ENCODE measurements around the gene CUEDC1.

CUEDC1 gene

DNA sequence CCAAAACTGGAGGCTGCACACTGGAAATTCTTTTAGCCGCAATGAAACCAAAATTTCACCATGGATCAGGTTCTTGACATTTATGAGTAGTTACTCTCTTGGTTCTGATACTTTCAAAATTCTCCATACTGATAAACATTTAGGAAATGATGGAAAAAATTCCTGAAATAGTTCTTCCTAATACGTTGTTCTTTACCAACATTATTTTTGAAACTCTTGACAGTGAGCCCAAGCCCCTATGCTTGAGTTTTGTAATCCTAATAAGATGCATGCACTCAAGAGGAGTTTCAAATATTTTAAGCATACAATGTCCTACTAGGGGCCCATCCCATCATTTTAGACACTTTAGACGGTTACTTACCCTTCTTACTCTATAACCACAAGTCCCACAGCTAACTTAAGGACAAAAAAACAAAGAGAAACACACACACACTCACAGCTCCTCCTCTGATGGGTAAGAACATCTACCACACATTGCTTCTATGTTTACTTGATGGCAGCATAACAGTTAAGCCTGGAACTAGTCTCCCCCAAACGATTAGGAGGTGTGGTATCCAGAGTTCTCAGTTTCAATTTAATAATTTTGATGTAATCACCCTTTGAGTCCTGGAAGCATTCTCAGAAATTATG is 29.2 kb upstream of the CUEDC1 start:
- H3K4me3 ChIP-seq (ENCODE audit: control insufficient read depth, low read depth, low read length): no peak overlapping the region
- no peak for TF ChIP-seq CTCF (conservative IDR thresholded peaks at IDR 0.05; ENCODE audit: control insufficient read depth, insufficient read depth, low read depth, low read length)
- no peak for DNase-seq (ENCODE audit: low read depth)

DNA sequence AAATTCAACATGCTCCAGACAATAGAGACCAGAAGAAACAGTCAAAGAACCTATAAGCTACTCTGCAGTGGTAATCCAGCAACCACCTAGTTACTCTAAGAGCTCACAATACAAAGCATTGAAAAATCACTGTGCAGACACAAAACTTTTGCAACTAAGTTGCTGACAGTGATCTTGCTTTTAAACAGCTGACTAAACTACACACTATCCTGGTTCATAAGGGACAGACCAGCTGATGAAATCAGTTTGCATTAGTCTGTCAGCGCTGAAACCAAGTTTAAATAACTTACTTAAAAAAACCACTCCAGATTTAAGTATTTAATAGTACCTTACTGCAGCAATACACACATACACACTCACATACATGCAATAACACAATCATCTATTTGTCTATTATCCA is 28.2 kb upstream of the CUEDC1 start:
- no peak for TF ChIP-seq CTCF (conservative IDR thresholded peaks at IDR 0.05; ENCODE audit: control insufficient read depth, insufficient read depth, low read depth, low read length)
- no peak overlapping the region for H3K4me3 ChIP-seq (ENCODE audit: control insufficient read depth, low read depth, low read length)
- no peak for DNase-seq (ENCODE audit: low read depth)

DNA sequence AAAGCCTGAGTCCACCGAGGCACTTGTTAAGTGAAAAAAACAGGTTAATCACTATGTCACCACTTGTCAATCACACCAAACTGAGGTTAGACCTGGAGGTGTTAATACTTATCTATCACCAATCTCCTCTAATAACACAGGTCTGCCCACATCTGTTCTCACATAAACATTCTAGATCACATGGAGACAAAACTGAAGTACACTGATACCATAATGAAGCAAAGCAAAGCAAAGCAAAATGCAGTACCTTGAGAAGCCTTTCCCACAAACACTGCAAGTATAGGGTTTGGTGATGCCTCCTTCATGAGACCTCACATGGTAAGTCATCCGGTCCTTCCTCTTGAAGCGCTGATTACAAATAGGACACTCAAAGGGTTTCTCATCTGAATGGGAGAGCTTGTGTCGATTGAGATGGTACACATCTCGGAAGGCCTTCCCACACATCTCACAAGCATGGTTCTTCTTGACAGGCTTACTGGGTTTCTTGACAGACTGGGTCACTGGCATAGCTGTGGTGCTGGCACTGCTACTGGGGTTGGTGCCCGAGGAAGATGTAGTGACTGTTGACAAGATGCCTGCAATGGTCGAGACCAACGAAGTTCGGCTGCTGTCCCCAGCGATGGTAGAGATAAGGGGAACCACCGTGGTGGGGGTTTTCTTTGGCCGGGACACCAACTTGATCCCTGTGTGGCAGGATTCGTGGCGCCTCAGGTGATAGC is 27.4 kb upstream of the CUEDC1 start:
- DNase-seq (ENCODE audit: low read depth): no peak
- no peak overlapping the region for H3K4me3 ChIP-seq (ENCODE audit: control insufficient read depth, low read depth, low read length)
- no peak for TF ChIP-seq CTCF (conservative IDR thresholded peaks at IDR 0.05; ENCODE audit: control insufficient read depth, insufficient read depth, low read depth, low read length)

GRCh38 chr17:57980522-57980921 is 25.3 kb upstream of the CUEDC1 start:
- no peak overlapping the region for H3K4me3 ChIP-seq (ENCODE audit: control insufficient read depth, low read depth, low read length)
- no peak for TF ChIP-seq CTCF (conservative IDR thresholded peaks at IDR 0.05; ENCODE audit: control insufficient read depth, insufficient read depth, low read depth, low read length)
- no peak for DNase-seq (ENCODE audit: low read depth)

- DNase-seq (ENCODE audit: low read depth): no peak
- TF ChIP-seq CTCF (conservative IDR thresholded peaks at IDR 0.05; ENCODE audit: control insufficient read depth, insufficient read depth, low read depth, low read length): no peak
- no peak overlapping the region for H3K4me3 ChIP-seq (ENCODE audit: control insufficient read depth, low read depth, low read length)
Observed at GRCh38 chr17:57979076-57979475, 23.9 kb upstream of the CUEDC1 start.

GRCh38 chr17:57976594-57976993 is 21.4 kb upstream of the CUEDC1 start:
- no peak for TF ChIP-seq CTCF (conservative IDR thresholded peaks at IDR 0.05; ENCODE audit: control insufficient read depth, insufficient read depth, low read depth, low read length)
- DNase-seq (ENCODE audit: low read depth): no peak
- no peak overlapping the region for H3K4me3 ChIP-seq (ENCODE audit: control insufficient read depth, low read depth, low read length)

Measured in fibroblast of mammary gland (primary cell).